Astrocyte of the cerebellum (primary cell): ENCODE data around the gene ACSL1.

Experiments used
- DNase-seq: peaks from one replicate; pipeline ENCODE4 v3.0.0-alpha.2; 2011; ENCODE audit warnings: low read depth
- H3K4me3 ChIP-seq: 2 replicates; pipeline ENCODE4 v1.5.1; 2011; ENCODE audit warnings: mild to moderate bottlenecking, low read depth, low read length, moderate library complexity
- in situ Hi-C: cut with HindIII; loops from 2 replicates; pipeline ENCODE4 v1.10.0; 2017; ENCODE audit warnings: low sequenced_read_pairs
- TF ChIP-seq, protein P1 (sequence below): IDR thresholded peaks from 2 replicates; pipeline ENCODE4 v1.5.1; 2012; ENCODE audit warnings: low read length, low read depth, moderate library complexity, mild to moderate bottlenecking; ENCODE audit errors: missing control alignments

ACSL1 gene

GRCh38 chr4:184734758-184735157 lies 91.0 kb downstream of the ACSL1 start:
- H3K4me3 ChIP-seq, result peak overlapping the region; percentile 85
- no peak for DNase-seq
- TF ChIP-seq, protein P1, sequence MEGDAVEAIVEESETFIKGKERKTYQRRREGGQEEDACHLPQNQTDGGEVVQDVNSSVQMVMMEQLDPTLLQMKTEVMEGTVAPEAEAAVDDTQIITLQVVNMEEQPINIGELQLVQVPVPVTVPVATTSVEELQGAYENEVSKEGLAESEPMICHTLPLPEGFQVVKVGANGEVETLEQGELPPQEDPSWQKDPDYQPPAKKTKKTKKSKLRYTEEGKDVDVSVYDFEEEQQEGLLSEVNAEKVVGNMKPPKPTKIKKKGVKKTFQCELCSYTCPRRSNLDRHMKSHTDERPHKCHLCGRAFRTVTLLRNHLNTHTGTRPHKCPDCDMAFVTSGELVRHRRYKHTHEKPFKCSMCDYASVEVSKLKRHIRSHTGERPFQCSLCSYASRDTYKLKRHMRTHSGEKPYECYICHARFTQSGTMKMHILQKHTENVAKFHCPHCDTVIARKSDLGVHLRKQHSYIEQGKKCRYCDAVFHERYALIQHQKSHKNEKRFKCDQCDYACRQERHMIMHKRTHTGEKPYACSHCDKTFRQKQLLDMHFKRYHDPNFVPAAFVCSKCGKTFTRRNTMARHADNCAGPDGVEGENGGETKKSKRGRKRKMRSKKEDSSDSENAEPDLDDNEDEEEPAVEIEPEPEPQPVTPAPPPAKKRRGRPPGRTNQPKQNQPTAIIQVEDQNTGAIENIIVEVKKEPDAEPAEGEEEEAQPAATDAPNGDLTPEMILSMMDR, result no peak
- in situ Hi-C loops, result no loop called here

- TF ChIP-seq, protein P1, result no peak
- peak within 1 kb of the TSS; percentile 85 for H3K4me3 ChIP-seq
- DNase-seq, result peak; percentile 97
- in situ Hi-C loops, result no loop called here
Measured at GRCh38 chr4:184733654-184734524, 91.9 kb downstream of the ACSL1 start, which contains the start of gene CENPU. CENPU (minus strand) TSS chr4:184734096; CDS start chr4:184734062, 34 bp downstream.

GRCh38 chr4:184732126-184732525 lies 93.6 kb downstream of the ACSL1 start:
- H3K4me3 ChIP-seq, result no peak overlapping the region
- in situ Hi-C loops, result no loop called here
- DNase-seq, result no peak
- TF ChIP-seq, protein P1, result no peak

- in situ Hi-C loops, result no loop called here
- H3K4me3 ChIP-seq, result no peak overlapping the region
- TF ChIP-seq, protein P1, result no peak
- DNase-seq, result no peak
Measured at GRCh38 chr4:184731056-184731455, 94.7 kb downstream of the ACSL1 start.

DNA sequence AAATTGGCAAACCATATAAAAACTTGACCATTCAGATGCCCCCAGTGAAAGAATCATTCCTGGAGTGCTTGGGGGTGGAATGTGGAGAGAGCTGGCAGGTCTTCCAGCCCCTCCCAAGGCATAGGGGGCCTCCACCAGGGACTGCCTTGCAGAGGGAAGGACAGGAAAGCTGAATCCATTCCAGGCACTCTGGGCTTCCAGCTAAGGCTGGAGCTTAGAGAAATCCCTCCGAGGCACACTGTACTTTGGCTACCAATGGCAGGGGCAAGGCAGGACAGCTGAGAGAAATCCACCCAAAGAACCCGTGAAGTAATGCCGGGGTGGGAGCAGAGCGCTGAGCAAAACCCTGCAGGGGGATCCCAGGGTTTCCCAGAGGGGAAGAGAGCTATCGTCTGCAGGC lies 95.8 kb downstream of the ACSL1 start:
- in situ Hi-C loops, result no loop called here
- no peak for DNase-seq
- TF ChIP-seq, protein P1, result no peak
- no peak overlapping the region for H3K4me3 ChIP-seq

- in situ Hi-C loops, result no loop called here
- peak; percentile 19 for DNase-seq
- TF ChIP-seq, protein P1, result no peak
- no peak overlapping the region for H3K4me3 ChIP-seq
Measured at GRCh38 chr4:184728858-184729257, 96.9 kb downstream of the ACSL1 start.
